Aorta (tissue), 5 donors: ENCODE measurements around the gene SH3BGRL3. TPM values are rescaled to one million over a fixed set of nuclear protein-coding genes. Genes with fewer than 3 reads are reported as not detected.
"Not testable (repeated sequence)": the region's sequence is repeated elsewhere in the genome, so short reads cannot be mapped to it uniquely, and the experiment has no call there.

Source experiments
- ATAC-seq: fragments of 200-7000 bp; cut with Tn5 transposase; one replicate; pipeline ENCODE4 v1.9.1; 2022; ENCODE audit warnings: moderate library complexity; ENCODE audit not compliant: low FRiP score
- DNase-seq, 2 donors: peaks; one replicate each; pipeline ENCODE4 v3.0.0-alpha.2; 2020
- H3K27ac ChIP-seq, 2 donors: one replicate each; pipeline ENCODE4 v1.5.1; 2013; ENCODE audit warnings: low read length in 2 of 2, mild to moderate bottlenecking in 2 of 2, moderate library complexity in 2 of 2, control low read depth in 1 of 2, inconsistent platforms in 1 of 2, low read depth in 1 of 2
- H3K27me3 ChIP-seq, 2 donors: one replicate each; pipeline ENCODE4 v1.6.1; 2013; ENCODE audit warnings: control low read depth in 1 of 2, low read length in 1 of 2, mild to moderate bottlenecking in 1 of 2, moderate library complexity in 1 of 2; ENCODE audit not compliant: insufficient read depth in 2 of 2, control insufficient read depth in 1 of 2
- H3K36me3 ChIP-seq, 2 donors: one replicate each; pipeline ENCODE4 v1.6.1; 2013; ENCODE audit warnings: control low read depth in 1 of 2, low read length in 1 of 2, mild to moderate bottlenecking in 1 of 2; ENCODE audit not compliant: insufficient read depth in 2 of 2, control insufficient read depth in 1 of 2
- H3K4me1 ChIP-seq, 2 donors: one replicate each; pipeline ENCODE4 v1.6.1; 2013; ENCODE audit warnings: low read length in 2 of 2, control low read depth in 1 of 2, mild to moderate bottlenecking in 1 of 2, moderate library complexity in 1 of 2; ENCODE audit not compliant: insufficient read depth in 2 of 2, control insufficient read depth in 1 of 2
- H3K4me3 ChIP-seq, 2 donors: one replicate each; pipeline ENCODE4 v1.5.1; 2013; ENCODE audit warnings: low read length in 2 of 2, control low read depth in 1 of 2, mild to moderate bottlenecking in 1 of 2
- H3K9me3 ChIP-seq: one replicate; pipeline ENCODE4 v1.6.1; 2013; ENCODE audit warnings: mild to moderate bottlenecking, low read length; ENCODE audit not compliant: control insufficient read depth
- WGBS, 2 donors: extraction: QIAGEN DNeasy Blood & Tissue Kit; methylation state at CpG; one replicate each; pipeline ENCODE4 v1.1.7; 2013; 5-methylcytosine and 5-hydroxymethylcytosine counted together
- intact Hi-C, 2 donors: fragments of 100-400 bp; cut with DNase I; formaldehyde crosslinking; loops; one replicate each; pipeline versions ENCODE4 v1.14.2 to v1.15.0; 2022
- polyA plus RNA-seq, 2 donors: library from polyadenylated mRNA; stranded (reverse); fragments of 200-250 nt; gene quantifications; one replicate each; pipeline ENCODE4 v1.2.3, GENCODE V29; 2013
- total RNA-seq, 2 donors: library from RNA; stranded (reverse); fragmentation: NEBNext Ultra II Directional; extraction: Animal tissue kit (Norgen Biotek cat#: 25700); gene quantifications; one replicate each; pipeline ENCODE4 v1.2.1, GENCODE V29; 2021
- donor health status: healthy with polysubstance abuse.
- donor health status: Bipolar disorder and iron deficiency.
- donor health status: DM: no; HTN: no; CAD: no.
- donor health status: DM: no; HTN: no; CAD: no.
- donor health status: DM: yes; HTN: yes; CAD: no.

The SH3BGRL3 gene
- total and polyA plus RNA-seq, 4 donors: 160 to 252 (median 226) TPM

DNA sequence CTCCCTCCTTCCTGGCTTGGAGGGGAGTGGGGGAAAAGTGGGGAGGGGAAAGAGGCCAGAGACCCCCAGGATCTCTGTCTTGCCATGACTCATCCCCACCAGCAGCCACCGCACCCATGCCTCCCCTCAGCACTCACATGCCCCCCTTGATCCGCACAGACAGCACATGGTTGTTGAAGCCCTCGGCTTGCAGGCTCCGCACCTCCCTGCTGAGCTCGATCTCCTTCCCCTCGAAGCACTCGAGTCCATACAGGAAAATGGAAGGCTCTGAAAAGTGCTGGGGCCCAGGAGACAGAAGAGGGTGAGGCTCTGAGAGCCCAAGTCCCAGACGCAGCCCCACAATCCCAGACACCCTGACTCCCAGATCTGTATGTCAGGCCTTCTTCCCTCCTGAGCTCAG, 48.7 kb downstream of the SH3BGRL3 start:
- no peaks in the 10 kb centered on the region for H3K27me3 ChIP-seq

DNA sequence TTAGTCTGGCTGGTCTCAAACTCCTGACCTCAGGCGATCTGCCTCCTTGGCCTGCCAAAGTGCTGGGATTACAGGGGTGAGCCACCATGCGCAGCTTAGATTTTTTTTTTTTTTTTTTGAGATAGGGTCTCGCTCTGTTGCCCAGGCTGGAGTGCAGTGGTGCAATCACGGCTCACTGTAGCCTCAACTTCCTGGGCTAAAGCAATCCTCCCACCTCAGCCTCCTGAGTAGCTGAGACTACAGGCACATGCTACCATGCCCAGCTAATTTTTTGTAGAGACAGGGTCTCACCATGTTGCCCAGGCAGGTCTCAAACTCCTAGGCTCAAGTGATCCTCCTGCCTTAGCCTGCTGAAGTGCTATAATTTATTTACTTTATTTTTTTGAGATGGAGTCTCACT, 49.5 kb downstream of the SH3BGRL3 start:
- H3K27ac ChIP-seq, ATAC-seq, H3K36me3 ChIP-seq, DNase-seq, intact Hi-C loops, H3K4me3 ChIP-seq, H3K4me1 ChIP-seq, H3K9me3 ChIP-seq, H3K27me3 ChIP-seq: not testable (repeated sequence)
- WGBS, 2 donors: 89 to 95% methylated on average over 4 of the region's 4 CpGs

More for the DNA sequence above, 48.7 kb downstream of the SH3BGRL3 start:
- H3K27ac ChIP-seq: no peak overlapping the region
- no peaks in the 10 kb centered on the region for H3K36me3 ChIP-seq
- no peaks in the 10 kb centered on the region for H3K4me1 ChIP-seq
- DNase-seq: no peak
- intact Hi-C loops: no loop called here
- 73 to 75% methylated on average over 8 of the region's 8 CpGs for WGBS, 2 donors
- ATAC-seq: no peak
- H3K9me3 ChIP-seq: no peaks in the 10 kb centered on the region
- no peak overlapping the region for H3K4me3 ChIP-seq

DNA sequence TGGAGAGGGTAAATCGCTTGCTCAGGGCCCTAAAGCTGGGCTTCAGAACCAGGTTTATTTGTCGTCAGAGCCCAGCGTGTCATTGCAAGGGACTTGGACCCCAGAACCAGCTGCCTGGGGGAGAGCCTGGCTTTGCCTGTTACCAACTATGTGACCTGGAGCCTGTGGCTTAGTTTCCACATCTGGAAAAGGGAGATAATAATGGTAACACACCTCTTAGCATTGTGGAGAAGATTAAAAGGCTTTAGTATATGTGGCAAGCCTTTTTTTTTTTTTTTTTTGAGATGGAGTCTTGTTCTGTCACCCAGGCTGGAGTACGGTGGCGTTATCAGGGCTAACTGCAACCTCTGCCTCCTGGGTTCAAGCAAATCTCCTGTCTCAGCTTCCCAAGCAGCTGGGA, 50.4 kb downstream of the SH3BGRL3 start:
- WGBS, 2 donors: 85 to 90% methylated on average over 5 of the region's 5 CpGs
- Histone ChIP-seq H3K4me3 (no peak overlapping the region), H3K4me1 (no peaks in the 10 kb centered on the region), H3K27ac (no peak overlapping the region), H3K9me3 (no peaks in the 10 kb centered on the region), H3K36me3 (no peaks in the 10 kb centered on the region), H3K27me3 (no peaks in the 10 kb centered on the region)
- ATAC-seq: no peak
- DNase-seq: no peak
- intact Hi-C loops: no loop called here

Other genes with a start within 250 kb of the SH3BGRL3 start
- gene SLC30A2, start 234.0 kb upstream of the SH3BGRL3 start, total RNA-seq: not detected
- gene SLC30A2, start 234.0 kb upstream of the SH3BGRL3 start, polyA plus RNA-seq: under 1 TPM in 1 of 2 donors, not detected in 1; 0.13 TPM
- gene TRIM63, start 212.5 kb upstream of the SH3BGRL3 start, total RNA-seq: under 1 TPM; 0.19 to 0.24 TPM
- gene TRIM63, start 212.5 kb upstream of the SH3BGRL3 start, polyA plus RNA-seq: 1 to 10 TPM in 1 of 2 donors, under 1 TPM in 1; 0.36 to 1.5 TPM
- gene PDIK1L, start 168.3 kb upstream of the SH3BGRL3 start, total RNA-seq: 1 to 10 TPM; 6.5 to 7.5 TPM
- gene PDIK1L, start 168.3 kb upstream of the SH3BGRL3 start, polyA plus RNA-seq: 1 to 10 TPM; 2.0 to 3.8 TPM
- 10 to 100 TPM in 1 of 2 donors, 1 to 10 TPM in 1; 5.0 to 15.7 TPM for gene FAM110D, start 121.0 kb upstream of the SH3BGRL3 start, total RNA-seq
- gene FAM110D, start 121.0 kb upstream of the SH3BGRL3 start, polyA plus RNA-seq: 1 to 10 TPM in 1 of 2 donors, under 1 TPM in 1; 0.25 to 1.4 TPM
- gene C1orf232, start 111.1 kb upstream of the SH3BGRL3 start, total RNA-seq: not detected
- gene C1orf232, start 111.1 kb upstream of the SH3BGRL3 start, polyA plus RNA-seq: not detected
- gene ZNF593, start 110.2 kb upstream of the SH3BGRL3 start, total RNA-seq: 10 to 100 TPM; 13.4 to 18.3 TPM
- gene ZNF593, start 110.2 kb upstream of the SH3BGRL3 start, polyA plus RNA-seq: 10 to 100 TPM; 29.4 to 48.6 TPM
- gene ZNF593OS, start 108.3 kb upstream of the SH3BGRL3 start, total RNA-seq: not detected
- gene ZNF593OS, start 108.3 kb upstream of the SH3BGRL3 start, polyA plus RNA-seq: under 1 TPM in 1 of 2 donors, not detected in 1; 0.20 TPM
- 1 to 10 TPM; 1.5 to 1.7 TPM for gene CNKSR1, start 102.6 kb upstream of the SH3BGRL3 start, total RNA-seq
- gene CNKSR1, start 102.6 kb upstream of the SH3BGRL3 start, polyA plus RNA-seq: 1 to 10 TPM; 2.3 to 4.9 TPM
- not detected for gene CATSPER4, start 89.5 kb upstream of the SH3BGRL3 start, total RNA-seq
- not detected for gene CATSPER4, start 89.5 kb upstream of the SH3BGRL3 start, polyA plus RNA-seq
- gene CEP85, start 45.9 kb upstream of the SH3BGRL3 start, total RNA-seq: 1 to 10 TPM; 3.0 to 5.9 TPM
- 1 to 10 TPM in 1 of 2 donors, under 1 TPM in 1; 0.74 to 1.9 TPM for gene CEP85, start 45.9 kb upstream of the SH3BGRL3 start, polyA plus RNA-seq
- gene UBXN11, start 26.6 kb downstream of the SH3BGRL3 start, total RNA-seq: 10 to 100 TPM; 14.6 to 33.9 TPM
- 10 to 100 TPM; 11.6 to 46.8 TPM for gene UBXN11, start 26.6 kb downstream of the SH3BGRL3 start, polyA plus RNA-seq
- 10 to 100 TPM; 12.0 to 14.7 TPM for gene CD52, start 37.9 kb downstream of the SH3BGRL3 start, total RNA-seq
- gene CD52, start 37.9 kb downstream of the SH3BGRL3 start, polyA plus RNA-seq: 10 to 100 TPM in 1 of 2 donors, 1 to 10 TPM in 1; 8.3 to 31.4 TPM
- gene CRYBG2, start 74.0 kb downstream of the SH3BGRL3 start, total RNA-seq: under 1 TPM in 1 of 2 donors, not detected in 1; 0.27 TPM
- 1 to 10 TPM in 1 of 2 donors, under 1 TPM in 1; 0.05 to 6.4 TPM for gene CRYBG2, start 74.0 kb downstream of the SH3BGRL3 start, polyA plus RNA-seq
- under 1 TPM; 0.24 to 0.65 TPM for gene ZNF683, start 92.7 kb downstream of the SH3BGRL3 start, total RNA-seq
- gene ZNF683, start 92.7 kb downstream of the SH3BGRL3 start, polyA plus RNA-seq: under 1 TPM in 1 of 2 donors, not detected in 1; 0.87 TPM
- gene LIN28A, start 130.7 kb downstream of the SH3BGRL3 start, total RNA-seq: not detected
- gene LIN28A, start 130.7 kb downstream of the SH3BGRL3 start, polyA plus RNA-seq: not detected
- 10 to 100 TPM; 42.3 to 46.4 TPM for gene DHDDS, start 152.2 kb downstream of the SH3BGRL3 start, total RNA-seq
- gene DHDDS, start 152.2 kb downstream of the SH3BGRL3 start, polyA plus RNA-seq: 10 to 100 TPM; 18.0 to 25.5 TPM
- 100 to 1,000 TPM; 153 to 171 TPM for gene HMGN2, start 192.4 kb downstream of the SH3BGRL3 start, total RNA-seq
- gene HMGN2, start 192.4 kb downstream of the SH3BGRL3 start, polyA plus RNA-seq: 100 to 1,000 TPM; 385 to 535 TPM
- gene RPS6KA1, start 249.7 kb downstream of the SH3BGRL3 start, total RNA-seq: 10 to 100 TPM; 12.0 to 21.0 TPM
- 10 to 100 TPM in 1 of 2 donors, under 1 TPM in 1; 0.87 to 21.4 TPM for gene RPS6KA1, start 249.7 kb downstream of the SH3BGRL3 start, polyA plus RNA-seq